GM19025 (cell line): Measurements from ENCODE around the gene RPUSD4.

Experiments used
- ATAC-seq: cut with Tn5 transposase; IDR thresholded peaks from one replicate; pipeline ENCODE4 v1.9.1; 2021; ENCODE audit warnings: mild to moderate bottlenecking, low read depth, moderate library complexity; ENCODE audit not compliant: unreplicated experiment

The RPUSD4 gene

DNA sequence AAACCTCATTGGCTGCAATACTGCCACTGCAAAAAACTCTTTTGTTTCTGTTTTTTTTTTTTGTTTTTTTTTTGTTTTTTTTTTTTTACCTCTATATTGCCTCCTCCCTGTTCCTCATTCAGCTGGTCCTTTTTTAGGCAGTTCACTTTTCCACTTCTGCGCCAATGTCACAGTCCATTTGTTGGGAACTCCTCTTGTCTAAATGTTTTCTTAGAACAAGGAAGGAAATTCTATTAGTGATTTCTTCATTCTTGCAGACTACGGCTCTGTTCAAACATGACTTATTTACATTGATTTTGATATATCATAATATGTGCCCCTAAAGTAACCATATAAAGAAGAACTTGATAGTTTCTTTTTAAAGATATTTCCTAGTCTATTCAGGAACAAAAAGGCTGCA, 3.0 kb upstream of the RPUSD4 start:
- no peak for ATAC-seq

DNA sequence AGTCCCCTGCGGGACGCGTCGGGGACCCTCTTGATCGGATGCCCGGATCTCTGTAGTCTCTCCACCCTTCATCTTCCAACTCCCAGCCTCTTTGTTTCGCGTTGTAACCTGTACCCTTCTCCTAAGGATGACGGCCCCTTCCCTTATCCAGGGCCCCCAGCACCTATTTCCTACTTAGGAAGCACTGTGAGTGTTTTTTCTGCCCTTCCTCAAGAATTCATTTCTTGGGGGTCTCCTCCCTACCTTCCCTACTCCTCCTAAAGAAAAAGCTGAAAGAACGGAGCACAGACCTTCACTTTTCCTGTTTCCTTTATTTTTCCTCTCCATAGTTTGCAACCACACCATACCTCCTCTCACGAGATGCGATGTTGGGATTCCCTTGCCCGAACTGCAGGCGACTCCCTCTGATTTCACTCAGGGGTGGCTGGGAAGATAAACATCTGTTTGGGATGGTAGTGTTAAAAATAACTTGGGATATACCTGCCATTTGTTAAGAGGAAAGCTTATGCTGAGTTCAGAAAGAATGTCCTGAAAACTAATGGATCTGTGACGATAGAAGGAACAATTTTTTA, 725 bp upstream of the RPUSD4 start:
- ATAC-seq: no peak

DNA sequence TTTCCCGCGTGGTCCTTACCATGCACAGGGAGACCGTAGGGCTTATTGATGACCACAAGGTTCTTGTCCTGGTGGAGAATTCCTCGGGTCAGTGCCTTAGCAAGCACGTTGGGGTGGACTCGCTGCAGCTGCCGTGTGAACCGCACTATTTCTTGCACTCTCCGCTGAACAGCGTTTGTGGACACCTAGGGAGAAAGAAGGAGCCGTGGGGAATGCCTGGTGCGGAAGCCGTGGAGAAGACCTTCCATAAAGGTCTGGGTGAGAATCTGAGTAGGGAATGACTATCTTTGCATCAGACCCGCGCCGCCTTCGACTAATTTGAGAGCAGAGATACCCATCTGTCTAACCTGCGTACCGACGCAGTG, 597 bp downstream of the RPUSD4 start:
- no peak for ATAC-seq

DNA sequence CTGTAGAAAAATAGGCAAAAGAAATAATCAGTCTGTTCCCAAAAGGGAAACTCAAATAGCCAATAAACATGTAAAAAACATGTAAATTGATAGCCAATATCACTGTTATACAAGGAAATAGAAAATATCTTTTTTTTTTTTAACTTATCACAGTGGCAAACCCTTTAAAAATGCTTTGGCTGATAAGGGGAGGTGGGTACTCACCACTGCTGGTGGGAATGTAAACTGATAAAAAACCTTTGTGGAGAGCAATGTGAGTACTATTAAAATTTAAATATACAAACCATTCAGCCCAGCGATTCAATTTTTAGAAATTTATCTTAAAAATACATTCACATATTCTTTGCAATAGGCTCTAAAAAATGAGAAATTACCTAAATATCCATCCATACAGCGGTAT, 3.6 kb downstream of the RPUSD4 start:
- ATAC-seq: no peak

DNA sequence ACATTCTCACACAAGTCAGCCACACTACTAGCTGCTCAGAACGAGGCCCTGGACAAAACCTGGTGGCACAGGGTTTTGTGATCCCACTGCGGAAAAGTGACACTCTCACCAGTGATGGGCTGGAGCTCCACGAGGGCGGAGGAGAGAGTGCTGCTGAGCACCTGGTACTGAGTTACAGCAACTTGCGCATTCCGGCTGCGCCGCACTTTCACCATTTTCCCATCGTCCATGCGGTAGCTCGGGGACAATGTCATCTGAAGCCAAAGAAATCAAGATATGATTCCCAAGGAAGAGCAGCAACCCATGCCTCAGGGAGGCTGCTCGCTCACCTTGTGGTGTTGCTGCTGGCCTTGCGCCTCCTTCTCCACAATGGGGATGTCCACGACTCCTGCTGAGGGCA, 6.1 kb downstream of the RPUSD4 start:
- ATAC-seq: no peak

DNA sequence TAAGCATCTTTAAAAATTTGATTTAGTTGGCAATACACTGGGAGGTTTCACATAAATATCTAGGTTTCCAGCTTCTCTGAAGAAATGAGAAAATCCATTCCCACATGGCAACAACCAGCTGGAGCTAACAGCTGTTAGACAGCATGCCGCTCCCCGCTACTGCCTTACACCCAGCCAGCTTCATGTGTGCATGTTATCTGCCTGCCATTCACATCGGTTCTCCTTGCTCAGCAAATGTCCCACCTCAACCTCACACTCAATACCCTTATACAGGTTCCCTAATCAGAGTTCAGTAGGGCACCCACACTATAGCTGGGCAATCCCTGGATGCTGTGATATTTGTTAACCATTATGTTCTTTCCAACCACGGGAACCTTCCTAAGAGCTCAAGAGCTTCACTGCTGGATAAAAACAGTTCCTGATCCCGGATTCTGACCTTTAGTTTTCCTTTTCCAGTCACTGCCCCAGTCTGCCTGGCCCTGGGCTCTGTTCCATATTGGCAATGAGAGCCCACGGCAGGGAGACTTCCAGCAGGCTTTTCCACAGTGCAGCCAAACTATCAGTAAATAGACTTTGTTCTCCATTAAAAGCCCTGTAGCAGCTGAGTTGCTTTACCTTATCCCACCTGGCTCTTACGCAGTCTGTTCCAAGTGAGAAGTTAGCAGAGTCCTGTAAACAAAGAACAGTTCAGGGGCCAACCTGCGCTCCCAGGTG, 8.6 kb downstream of the RPUSD4 start:
- ATAC-seq: no peak

DNA sequence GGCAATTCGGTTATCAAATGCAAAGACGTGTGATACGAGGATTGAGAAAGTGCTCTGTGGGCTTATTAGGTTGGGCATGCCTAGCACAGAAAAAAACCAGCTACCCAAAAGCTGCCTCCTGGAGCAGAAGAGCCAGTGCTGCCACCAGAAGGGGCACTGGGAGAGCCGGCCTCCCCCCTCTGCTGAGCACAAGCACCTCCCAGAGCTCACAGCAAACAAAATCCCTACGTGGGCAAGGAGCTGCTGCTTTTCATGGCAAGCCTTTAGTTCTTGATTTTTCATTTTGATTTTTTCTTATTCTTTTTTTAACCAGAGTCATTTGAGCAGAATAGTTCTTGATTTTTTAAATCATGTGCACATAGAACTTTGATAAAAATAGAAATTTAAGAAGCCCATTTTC, 12.8 kb downstream of the RPUSD4 start:
- no peak for ATAC-seq

DNA sequence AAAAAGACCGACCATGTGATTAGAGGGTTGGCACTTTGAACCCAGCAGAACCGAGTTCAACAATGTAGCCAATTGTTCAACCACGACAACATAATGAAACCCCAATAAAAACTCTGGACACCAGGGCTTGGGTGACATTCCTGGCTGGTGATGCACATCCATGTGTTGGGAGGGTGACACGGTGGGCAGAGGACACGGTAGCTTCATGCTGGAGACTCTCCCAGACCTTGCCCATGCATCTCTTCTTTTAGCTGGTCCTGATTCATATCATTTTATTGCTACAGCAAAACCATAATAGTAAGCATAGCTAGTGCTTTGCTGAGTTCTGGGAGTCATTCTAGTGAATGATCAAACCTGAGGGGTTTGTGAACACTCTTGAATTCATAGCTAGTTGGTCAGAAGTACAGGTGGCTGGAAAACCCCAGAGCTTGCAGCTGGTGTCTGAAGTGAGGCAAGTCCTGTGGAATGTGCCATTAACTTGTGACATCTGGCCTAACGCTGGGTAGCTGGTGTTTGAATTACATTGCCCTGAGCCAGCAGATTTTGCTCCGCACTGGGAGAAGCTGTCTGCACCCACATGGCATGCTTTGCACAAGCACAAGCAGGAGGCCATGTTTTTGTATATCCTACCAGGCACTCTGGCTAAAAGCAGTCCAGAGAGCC, 14.0 kb downstream of the RPUSD4 start:
- ATAC-seq: peak; percentile 75

DNA sequence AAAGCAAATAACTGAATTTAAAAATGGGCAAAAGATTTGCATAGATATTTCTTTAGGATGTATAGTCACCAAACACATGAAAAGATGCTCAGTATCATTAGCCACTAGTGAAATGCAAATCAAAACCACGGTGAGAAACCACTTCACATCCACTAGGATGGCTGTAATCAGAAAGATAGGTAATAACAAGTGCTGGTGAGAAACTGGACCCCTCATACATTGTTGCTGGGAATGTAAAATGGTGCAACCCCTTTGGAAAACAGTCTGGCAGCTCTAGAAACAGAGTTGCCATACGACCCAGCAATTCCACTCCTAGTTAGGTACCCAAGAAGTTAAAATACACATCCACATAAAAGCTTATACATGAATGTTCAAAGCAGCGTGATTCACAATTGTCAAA, 16.3 kb downstream of the RPUSD4 start:
- no peak for ATAC-seq

DNA sequence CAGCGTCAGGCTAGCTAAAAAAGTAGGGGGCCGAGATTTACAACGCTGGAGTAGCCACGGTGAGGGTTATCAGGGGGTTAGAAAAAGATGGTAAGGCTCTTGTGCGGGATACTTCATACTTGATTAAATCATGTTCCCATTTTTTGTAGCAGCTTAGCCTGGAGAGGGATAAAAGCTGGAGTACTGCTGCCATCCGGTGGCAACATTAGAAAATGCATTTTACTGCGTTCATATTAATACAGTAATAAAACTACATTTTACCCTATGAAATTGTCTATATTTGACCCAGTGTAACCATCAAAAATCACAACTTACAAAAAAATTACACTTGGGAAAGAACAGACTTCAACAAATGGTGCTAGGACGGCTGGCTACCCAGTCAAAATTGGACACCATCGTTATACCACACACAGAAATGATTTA, 17.3 kb downstream of the RPUSD4 start:
- ATAC-seq: no peak

DNA sequence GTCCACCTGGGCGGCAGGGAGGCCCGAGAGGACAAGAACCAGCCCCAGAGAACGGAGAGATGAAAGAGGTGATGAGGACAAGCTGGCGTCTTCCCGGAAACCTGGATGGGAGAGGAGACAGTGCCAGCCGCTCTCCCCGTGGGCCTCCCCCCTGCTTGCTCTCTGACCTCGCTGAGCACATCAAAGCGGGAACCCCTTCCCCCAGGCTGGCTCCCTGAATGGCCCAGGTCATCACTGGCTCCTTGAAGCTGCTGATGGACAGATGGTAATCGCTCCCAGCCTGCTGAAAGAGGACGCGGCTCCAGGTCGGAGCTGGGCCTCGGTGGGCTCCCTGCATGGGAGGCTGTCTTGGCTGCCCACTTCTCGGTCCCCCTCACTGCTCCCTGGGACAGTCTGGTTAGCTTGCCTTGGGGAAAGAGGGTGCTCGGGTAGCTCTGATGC, 18.4 kb downstream of the RPUSD4 start:
- no peak for ATAC-seq

DNA sequence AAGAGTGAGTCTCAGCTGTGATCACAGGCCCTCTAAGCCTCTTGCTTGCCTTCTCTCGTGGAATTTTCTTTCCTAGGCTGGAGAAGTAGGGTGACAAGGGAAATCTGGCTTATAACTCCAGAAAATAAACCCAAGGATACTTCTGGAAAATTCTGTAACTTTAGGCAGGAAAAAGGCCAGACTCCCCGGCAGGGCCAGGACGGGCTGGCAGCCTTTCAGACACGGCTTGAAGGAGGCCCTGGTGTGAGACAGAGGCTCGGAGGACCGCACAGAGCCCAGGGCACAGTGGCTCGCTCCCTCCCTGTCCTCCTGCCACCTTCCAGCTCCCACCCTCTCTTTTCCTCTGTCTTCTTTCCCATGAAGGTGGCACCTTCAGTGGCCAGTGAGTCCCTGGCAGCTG, 19.1 kb downstream of the RPUSD4 start:
- ATAC-seq: no peak

DNA sequence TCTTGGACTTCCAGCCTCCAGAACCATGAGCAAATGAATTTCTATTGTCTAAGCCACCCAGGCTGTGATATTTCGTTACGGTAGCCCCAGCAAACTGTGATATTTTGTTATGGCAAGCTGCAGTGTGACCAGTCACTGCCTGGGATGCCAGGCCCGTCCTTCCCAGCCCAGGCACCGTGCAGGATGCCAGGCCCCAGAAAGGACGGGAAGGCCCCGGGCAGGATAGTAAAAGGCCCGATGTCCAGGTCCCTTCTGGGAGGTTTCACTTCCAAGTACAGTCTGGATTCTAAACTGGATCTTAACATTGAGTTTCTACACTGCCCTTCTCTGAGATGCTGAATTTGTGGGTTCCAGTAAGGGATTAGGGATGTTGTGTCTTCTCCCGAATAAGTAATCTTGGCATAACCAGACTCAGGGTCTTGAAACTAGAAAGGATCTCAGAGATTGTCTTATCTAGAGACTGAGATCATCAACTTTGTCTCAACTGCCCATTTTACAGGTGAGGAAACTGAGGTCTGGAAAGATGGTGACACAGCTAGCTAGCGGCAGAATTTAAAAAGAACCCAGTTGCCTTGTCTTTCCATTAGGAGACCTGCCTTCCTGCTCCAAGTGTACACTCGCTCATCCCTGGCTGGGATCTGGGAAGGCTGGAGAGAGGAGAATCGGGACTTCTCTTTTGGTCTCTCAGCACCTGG, 19.9 kb downstream of the RPUSD4 start:
- no peak for ATAC-seq

DNA sequence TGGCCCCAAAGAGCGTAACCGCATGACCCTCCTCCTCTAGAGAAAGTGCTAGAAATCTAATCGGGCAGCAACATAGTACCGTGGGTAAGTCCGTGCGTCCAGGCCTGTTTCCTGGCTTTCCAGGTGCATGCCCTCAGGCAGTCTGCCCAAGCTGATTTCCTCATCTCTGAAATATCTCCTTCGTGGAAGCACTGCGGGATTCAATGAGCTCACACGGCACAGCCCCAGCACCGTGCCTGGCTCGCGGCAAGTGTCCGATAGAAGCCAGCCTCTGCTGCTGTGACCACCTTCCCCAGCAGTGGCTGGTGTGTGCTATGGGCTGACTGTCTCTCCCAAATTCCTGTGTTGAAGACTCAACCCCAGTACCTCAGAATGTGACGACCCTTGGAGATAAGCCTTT, 20.7 kb downstream of the RPUSD4 start:
- ATAC-seq: no peak

DNA sequence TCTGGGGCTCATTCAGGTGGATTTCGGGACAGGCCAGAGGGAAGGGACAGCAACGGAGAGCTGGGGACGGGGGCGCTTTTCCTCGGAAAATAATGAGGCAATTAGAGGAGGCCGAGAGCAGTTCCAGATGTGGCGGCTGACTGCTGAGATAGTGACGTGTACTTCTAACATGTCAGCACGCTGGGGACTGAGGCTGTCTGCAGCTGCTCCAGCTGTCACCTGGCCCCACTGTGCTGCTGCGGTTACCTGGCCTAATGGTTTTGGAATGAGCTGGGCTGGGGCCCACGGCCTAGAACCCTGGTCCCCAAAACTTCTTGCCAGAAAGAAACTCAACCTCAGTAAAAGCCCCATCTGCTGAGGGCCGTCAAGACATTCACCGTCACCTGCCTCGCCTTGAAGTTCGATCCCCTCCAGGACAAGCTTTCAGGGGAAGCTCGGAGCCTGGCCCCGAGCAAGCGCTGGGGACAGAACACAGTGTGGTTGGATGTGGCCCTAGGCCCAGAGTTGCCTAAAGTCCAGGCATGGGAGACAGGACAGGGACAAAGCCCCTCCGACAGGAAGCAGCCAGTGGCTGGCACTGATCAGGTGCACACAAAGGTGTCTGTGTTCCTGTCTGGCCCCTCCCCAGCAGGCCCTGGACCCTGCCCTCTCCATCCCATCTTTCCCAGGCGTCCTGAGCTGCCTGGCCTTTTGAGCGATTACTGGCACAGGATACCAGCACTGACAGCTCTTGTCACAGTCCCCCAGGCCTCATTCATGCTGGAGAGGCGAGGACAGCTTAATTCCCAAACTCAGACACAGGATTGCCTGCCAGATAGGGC, 22.1 kb downstream of the RPUSD4 start:
- peak; percentile 90 for ATAC-seq

DNA sequence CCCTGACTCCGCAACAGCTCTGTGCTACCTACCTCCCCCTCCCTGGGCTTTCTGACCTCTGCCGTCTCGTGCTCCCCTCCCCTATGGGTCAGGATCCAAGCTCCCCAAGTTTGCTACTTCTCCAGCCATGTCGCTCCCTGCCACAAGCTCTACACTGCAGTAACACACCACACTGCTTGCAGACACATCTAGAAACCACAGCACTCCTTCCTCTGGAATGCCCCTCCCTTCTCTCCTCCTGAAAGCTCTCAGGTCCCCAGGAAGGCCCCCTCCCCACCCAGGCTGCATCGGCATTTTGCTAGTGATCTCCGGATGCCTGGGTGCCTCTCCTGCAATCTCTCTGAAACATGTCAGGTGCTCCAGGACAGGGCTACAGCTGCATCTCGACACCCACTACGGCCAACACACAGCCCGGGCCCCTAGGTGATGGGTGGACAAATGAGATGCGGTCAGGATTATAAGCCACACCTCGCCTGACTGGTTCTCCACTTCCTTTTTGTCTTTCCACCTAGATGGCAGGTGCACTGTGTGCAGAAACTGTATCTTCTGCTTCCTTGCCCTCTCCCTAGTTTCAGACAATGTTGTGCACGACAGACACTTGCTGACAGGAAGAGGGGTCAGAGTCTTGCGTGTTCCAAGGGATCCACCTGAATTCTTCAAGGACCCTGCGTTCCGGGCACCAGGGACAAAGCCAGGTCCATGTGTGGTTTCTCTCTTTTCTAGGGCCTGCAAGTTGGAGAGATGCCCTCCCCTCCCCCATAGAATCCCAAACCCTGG, 22.9 kb downstream of the RPUSD4 start:
- ATAC-seq: peak; percentile 52

DNA sequence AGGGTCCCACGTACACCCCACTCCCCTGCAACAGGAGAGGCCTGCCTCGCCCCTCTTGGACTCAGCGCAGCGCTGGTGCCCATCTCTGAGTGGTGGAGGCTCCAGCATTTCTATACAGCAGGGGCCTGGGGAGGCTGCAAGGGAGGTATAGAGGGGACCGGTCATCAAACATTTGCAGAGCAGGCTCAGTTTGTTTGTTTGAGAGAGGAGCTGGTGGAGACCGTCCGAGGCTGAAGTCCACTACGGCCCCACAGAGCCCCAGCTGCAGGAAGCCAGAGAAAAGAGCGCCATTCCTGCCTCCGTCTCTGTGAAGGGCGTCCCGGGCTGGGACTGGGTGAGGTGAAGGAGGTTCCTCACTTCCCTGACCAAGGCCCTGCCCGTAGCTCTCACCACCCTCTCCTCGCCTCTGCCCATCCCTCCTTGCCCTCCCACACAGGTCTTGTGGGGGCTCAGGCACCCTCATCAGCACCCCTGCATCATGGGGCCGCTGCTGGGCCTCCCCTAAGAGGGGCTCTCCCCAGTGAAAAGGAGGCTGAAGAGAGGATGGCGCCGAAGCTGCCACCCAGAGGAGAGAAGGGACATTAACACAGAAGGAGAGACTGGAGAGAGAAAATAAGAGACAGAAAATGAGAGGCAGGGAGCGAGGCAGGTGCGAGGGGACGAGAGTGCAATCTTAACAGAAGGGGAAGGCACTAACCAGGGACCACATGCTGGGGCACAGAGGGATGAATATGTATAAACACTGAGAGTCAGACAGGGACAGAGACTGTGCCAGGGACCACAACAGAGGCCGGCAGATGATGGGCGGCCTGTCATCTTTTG, 24.5 kb downstream of the RPUSD4 start:
- ATAC-seq: no peak

DNA sequence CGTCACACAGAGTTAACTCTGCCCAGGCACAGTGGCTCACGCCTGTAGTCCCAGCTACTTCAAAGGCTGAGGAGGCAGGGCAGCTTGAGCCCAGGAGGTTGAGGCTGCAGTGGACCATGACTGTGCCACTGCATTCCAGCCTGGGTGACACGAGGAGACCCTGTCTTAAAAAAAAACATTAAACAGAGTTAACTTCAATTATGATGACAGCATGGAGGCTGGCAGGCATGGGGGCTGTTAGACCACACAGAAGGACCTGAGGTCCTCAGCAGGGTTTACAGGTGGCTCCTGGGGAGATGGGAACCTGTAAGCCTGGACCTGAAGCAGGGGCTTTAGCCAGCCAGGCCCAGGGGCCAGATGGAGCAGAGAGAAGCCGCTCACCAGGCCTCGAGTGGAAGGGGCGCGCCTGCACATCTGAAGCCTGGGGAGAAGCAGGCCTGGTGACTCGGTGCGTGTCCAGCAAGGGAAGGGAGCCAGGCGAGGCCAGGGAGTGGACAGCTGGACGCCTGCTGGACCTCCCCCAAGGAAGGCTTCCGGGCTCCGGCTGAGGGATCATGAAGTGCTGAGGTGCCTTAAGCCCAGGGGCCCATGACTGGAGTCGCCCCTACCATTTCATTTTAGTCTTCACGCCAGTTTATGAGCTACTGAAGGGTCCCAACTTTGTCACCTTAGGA, 25.3 kb downstream of the RPUSD4 start:
- ATAC-seq: no peak
